HepG2 (cell line): ENCODE data around the gene EIF2B1. TPM values are rescaled to one million over a fixed set of nuclear protein-coding genes. Genes with fewer than 3 reads are reported as not detected.

Source experiments
- CREB1 ChIP-seq, 2 experiments: fragments of 450-650 bp in 1 of 2; IDR thresholded peaks; 2 replicates each; pipeline ENCODE4 v1.6.1; 2016 to 2017; ENCODE audit warnings: control low read depth in 1 of 2, mild to moderate bottlenecking in 1 of 2, missing compliant biosample characterization in 1 of 2, missing genetic modification characterization in 1 of 2
- DMTF1 ChIP-seq: sonication (generic); formaldehyde crosslinking; IDR thresholded peaks from 2 replicates; pipeline ENCODE4 v1.4.0; 2020; ENCODE audit warnings: mild to moderate bottlenecking, missing genetic modification reagents
- E2F1 ChIP-seq: sonication (generic); formaldehyde crosslinking; IDR thresholded peaks from 2 replicates; pipeline ENCODE4 v1.5.0; 2020; ENCODE audit warnings: missing genetic modification reagents
- ELK4 ChIP-seq: sonication (generic); formaldehyde crosslinking; IDR thresholded peaks from 2 replicates; pipeline ENCODE4 v1.9.0; 2021; ENCODE audit warnings: missing genetic modification reagents, borderline replicate concordance
- FOXK1 ChIP-seq: sonication (generic); formaldehyde crosslinking; IDR thresholded peaks from 2 replicates; pipeline ENCODE4 v1.4.0; 2020; ENCODE audit warnings: low read depth, missing genetic modification reagents, borderline replicate concordance
- FOXM1 ChIP-seq: sonication (generic); formaldehyde crosslinking; IDR thresholded peaks from 2 replicates; pipeline ENCODE4 v1.5.0; 2020; ENCODE audit warnings: missing genetic modification reagents
- HNF4A ChIP-seq: sonication (generic); formaldehyde crosslinking; IDR thresholded peaks from 2 replicates; pipeline ENCODE4 v1.4.0; 2020; ENCODE audit warnings: missing genetic modification reagents
- IRX3 ChIP-seq: sonication (generic); formaldehyde crosslinking; IDR thresholded peaks from 2 replicates; pipeline ENCODE4 v1.8.1; 2023; ENCODE audit warnings: mild to moderate bottlenecking, low read depth, missing genetic modification reagents, borderline replicate concordance
- MIXL1 ChIP-seq: IDR thresholded peaks from 2 replicates; pipeline ENCODE4 v1.6.1; 2016
- MTERF4 ChIP-seq: sonication (generic); formaldehyde crosslinking; IDR thresholded peaks from 2 replicates; pipeline ENCODE4 v1.8.0; 2023; ENCODE audit warnings: mild to moderate bottlenecking, missing genetic modification reagents
- NR2F6 ChIP-seq, 2 experiments: IDR thresholded peaks; 2 replicates each; pipeline ENCODE4 v1.6.1; 2016; ENCODE audit warnings: antibody characterized with exemption in 1 of 2, mild to moderate bottlenecking in 1 of 2
- PRMT3 ChIP-seq: sonication (generic); formaldehyde crosslinking; IDR thresholded peaks from 2 replicates; pipeline ENCODE4 v1.8.1; 2022; ENCODE audit warnings: low read depth, mild to moderate bottlenecking, moderate library complexity, missing genetic modification reagents, borderline replicate concordance
- RBM39 ChIP-seq: fragments of 200-400 bp; formaldehyde crosslinking; IDR thresholded peaks from one replicate; pipeline ENCODE4 v1.6.1; 2018; ENCODE audit warnings: antibody characterized with exemption, mild to moderate bottlenecking, low read depth, low read length; ENCODE audit not compliant: poor library complexity, severe bottlenecking
- RNF2 ChIP-seq: fragments of 450-650 bp; conservative IDR thresholded peaks from 2 replicates; pipeline ENCODE4 v1.6.1; 2016; ENCODE audit warnings: low read depth
- ZBTB38 ChIP-seq: sonication (generic); formaldehyde crosslinking; IDR thresholded peaks from 2 replicates; pipeline ENCODE4 v1.5.1; 2020; ENCODE audit warnings: mild to moderate bottlenecking, missing genetic modification reagents
- ZKSCAN8 ChIP-seq: IDR thresholded peaks from 2 replicates; pipeline ENCODE4 v1.6.1; 2016; ENCODE audit warnings: borderline replicate concordance, missing genetic modification reagents, missing compliant biosample characterization
- ZMYM2 ChIP-seq: sonication (generic); formaldehyde crosslinking; IDR thresholded peaks from 2 replicates; pipeline ENCODE4 v1.8.0; 2022; ENCODE audit warnings: mild to moderate bottlenecking, missing genetic modification reagents
- ZMYM4 ChIP-seq: sonication (generic); formaldehyde crosslinking; IDR thresholded peaks from 2 replicates; pipeline ENCODE4 v1.8.1; 2023; ENCODE audit warnings: mild to moderate bottlenecking, missing genetic modification reagents
- ZNF563 ChIP-seq: sonication (generic); formaldehyde crosslinking; IDR thresholded peaks from 2 replicates; pipeline ENCODE4 v1.8.0; 2022; ENCODE audit warnings: mild to moderate bottlenecking, moderate library complexity, missing genetic modification reagents
- ZNF713 ChIP-seq: sonication (generic); formaldehyde crosslinking; IDR thresholded peaks from 2 replicates; pipeline ENCODE4 v1.4.0; 2020; ENCODE audit warnings: mild to moderate bottlenecking, missing genetic modification reagents
- ZNF775 ChIP-seq: sonication (generic); formaldehyde crosslinking; IDR thresholded peaks from 2 replicates; pipeline ENCODE4 v1.4.0; 2020; ENCODE audit warnings: missing genetic modification reagents, mild to moderate bottlenecking, moderate library complexity, borderline replicate concordance
- ZSCAN25 ChIP-seq: sonication (generic); formaldehyde crosslinking; IDR thresholded peaks from 2 replicates; pipeline ENCODE4 v1.8.0; 2022; ENCODE audit warnings: mild to moderate bottlenecking, missing genetic modification reagents
- ZSCAN31 ChIP-seq: sonication (generic); formaldehyde crosslinking; IDR thresholded peaks from 2 replicates; pipeline ENCODE4 v1.5.0; 2020; ENCODE audit warnings: low read depth, mild to moderate bottlenecking, missing genetic modification reagents
- polyA plus RNA-seq, 8 experiments: library from polyadenylated mRNA; depleted of rRNA in 3 of 8; stranded (reverse) in 7 of 8; unstranded in 1 of 8; fragments of >200 nt; fragmentation: Illumina TruSeq in 4 of 8; extraction: Trizol in 4 of 8; gene quantifications; 2 replicates each; pipeline versions ENCODE4 v1.2.1 to v1.2.3, GENCODE V29; 2011 to 2016; ENCODE audit warnings: low read depth in 4 of 8, missing spikeins in 1 of 8, mixed read lengths in 1 of 8; ENCODE audit not compliant: insufficient read depth in 1 of 8
- total RNA-seq, 5 experiments: library from RNA; depleted of rRNA; stranded (reverse); fragments of >200 nt; fragmentation: Illumina TruSeq; extraction: Trizol; gene quantifications; 2 replicates each; pipeline ENCODE4 v1.2.3, GENCODE V29; 2016; ENCODE audit warnings: low read depth in 1 of 5

Gene EIF2B1
- total and polyA plus RNA-seq, 2 of the 13 experiments (the other 11 are each of a cell fraction or from before 2014, with no cell fraction given) = 18.7 to 37.4 TPM

- TF ChIP-seq RBM39 (peak; percentile 89), ZMYM2 (no peak; the same call in 1 of the 2 replicates), FOXM1 (CRISPR knock-in tag) (no peak), NR2F6 (IDR thresholded peaks at IDR 0.05) (no peak), NR2F6 (CRISPR knock-in tag; IDR thresholded peaks at IDR 0.05) (peak; percentile 62; the same call in 1 of the 2 replicates), ZKSCAN8 (CRISPR knock-in tag) (peak; percentile 60; the same call in 1 of the 2 replicates), FOXK1 (CRISPR knock-in tag) (peak; percentile 95), ELK4 (CRISPR knock-in tag) (peak; percentile 59; the same call in 1 of the 2 replicates), ZNF713 (CRISPR knock-in tag) (peak; percentile 86; the same call in 1 of the 2 replicates), ZNF775 (peak; percentile 29; the same call in 1 of the 2 replicates), ZSCAN31 (no peak; the same call in none of the 2 replicates), ZBTB38 (CRISPR knock-in tag) (peak; percentile 87), RNF2 (peak; percentile 95), IRX3 (CRISPR knock-in tag) (peak; percentile 68; the same call in 1 of the 2 replicates), PRMT3 (CRISPR knock-in tag) (no peak; the same call in 1 of the 2 replicates), E2F1 (CRISPR knock-in tag) (peak; percentile 97), DMTF1 (CRISPR knock-in tag) (no peak), ZSCAN25 (CRISPR knock-in tag) (peak; percentile 80), HNF4A (CRISPR knock-in tag) (peak; percentile 54), MTERF4 (CRISPR knock-in tag) (peak; percentile 34; the same call in 1 of the 2 replicates), ZMYM4 (peak; percentile 90), CREB1 (IDR thresholded peaks at IDR 0.05) (peak; percentile 84), CREB1 (CRISPR knock-in tag; IDR thresholded peaks at IDR 0.05) (peak; percentile 80), MIXL1 (CRISPR knock-in tag) (peak; percentile 15; the same call in 1 of the 2 replicates), ZNF563 (CRISPR knock-in tag) (peak; percentile 93)
These were observed 31.6 kb downstream of the EIF2B1 start, which contains the start of gene DDX55 (continued) for GRCh38 chr12:123601602-123602489.
